Measurements from ENCODE around the gene TAS2R40.

TAS2R40 gene

GRCh38 chr7:143250822-143251221, 29.0 kb downstream of the TAS2R40 start:
- TF ChIP-seq, protein P1, sequence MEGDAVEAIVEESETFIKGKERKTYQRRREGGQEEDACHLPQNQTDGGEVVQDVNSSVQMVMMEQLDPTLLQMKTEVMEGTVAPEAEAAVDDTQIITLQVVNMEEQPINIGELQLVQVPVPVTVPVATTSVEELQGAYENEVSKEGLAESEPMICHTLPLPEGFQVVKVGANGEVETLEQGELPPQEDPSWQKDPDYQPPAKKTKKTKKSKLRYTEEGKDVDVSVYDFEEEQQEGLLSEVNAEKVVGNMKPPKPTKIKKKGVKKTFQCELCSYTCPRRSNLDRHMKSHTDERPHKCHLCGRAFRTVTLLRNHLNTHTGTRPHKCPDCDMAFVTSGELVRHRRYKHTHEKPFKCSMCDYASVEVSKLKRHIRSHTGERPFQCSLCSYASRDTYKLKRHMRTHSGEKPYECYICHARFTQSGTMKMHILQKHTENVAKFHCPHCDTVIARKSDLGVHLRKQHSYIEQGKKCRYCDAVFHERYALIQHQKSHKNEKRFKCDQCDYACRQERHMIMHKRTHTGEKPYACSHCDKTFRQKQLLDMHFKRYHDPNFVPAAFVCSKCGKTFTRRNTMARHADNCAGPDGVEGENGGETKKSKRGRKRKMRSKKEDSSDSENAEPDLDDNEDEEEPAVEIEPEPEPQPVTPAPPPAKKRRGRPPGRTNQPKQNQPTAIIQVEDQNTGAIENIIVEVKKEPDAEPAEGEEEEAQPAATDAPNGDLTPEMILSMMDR (conservative IDR thresholded peaks at IDR 0.05; ENCODE audit: low read depth, low read length), result no peak
- Histone ChIP-seq H3K27me3 (ENCODE audit: insufficient read depth, low read depth) (no peaks in the 10 kb centered on the region), H3K4me2 (peak overlapping the region; percentile 25; the same call in 1 of the 2 replicates), H3K79me2 (ENCODE audit: insufficient read depth, low read depth) (no peaks in the 10 kb centered on the region), H3K9ac (no peak overlapping the region), H3K4me1 (ENCODE audit: low read depth, poor library complexity, severe bottlenecking) (peaks cover 13% of the 10 kb centered on the region), H3K27ac (no peak overlapping the region), H2AFZ (ENCODE audit: low read depth) (no peak overlapping the region), H4K20me1 (ENCODE audit: insufficient read depth) (no peaks in the 10 kb centered on the region), H3K4me3 (IDR thresholded peaks at IDR 0.05; ENCODE audit: insufficient read depth, low read depth, low read length) (no peak overlapping the region), H3K36me3 (ENCODE audit: insufficient read depth) (no peaks in the 10 kb centered on the region)

DNA sequence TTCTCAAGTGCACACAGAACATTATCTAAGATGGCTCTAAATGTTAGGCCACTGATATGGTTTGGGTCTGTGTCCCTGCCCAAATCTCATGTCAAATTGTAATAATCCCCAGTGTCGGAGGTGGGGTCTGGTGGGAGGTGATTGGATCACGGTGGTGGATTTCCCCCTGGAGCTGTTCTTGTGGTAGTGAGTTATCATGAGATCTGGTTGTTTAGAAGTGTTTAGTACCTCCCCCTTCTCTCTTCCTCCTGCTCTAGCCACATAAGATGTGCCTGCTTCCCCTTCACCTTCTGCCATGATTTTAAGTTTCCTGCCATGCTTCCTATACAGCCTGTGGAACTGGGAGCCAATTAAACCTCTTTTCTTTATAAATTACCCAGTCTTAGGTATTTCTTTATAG, 30.2 kb downstream of the TAS2R40 start:
- H2AFZ ChIP-seq (ENCODE audit: low read depth), result no peak overlapping the region
- peaks cover 13% of the 10 kb centered on the region for H3K4me1 ChIP-seq (ENCODE audit: low read depth, poor library complexity, severe bottlenecking)
- H4K20me1 ChIP-seq (ENCODE audit: insufficient read depth), result no peaks in the 10 kb centered on the region
- TF ChIP-seq, protein P1 (conservative IDR thresholded peaks at IDR 0.05; ENCODE audit: low read depth, low read length), result no peak
- no peak overlapping the region for H3K27ac ChIP-seq
- H3K27me3 ChIP-seq (ENCODE audit: insufficient read depth, low read depth), result no peaks in the 10 kb centered on the region
- H3K36me3 ChIP-seq (ENCODE audit: insufficient read depth), result no peaks in the 10 kb centered on the region
- H3K9ac ChIP-seq, result no peak overlapping the region
- no peak overlapping the region for H3K4me2 ChIP-seq
- no peaks in the 10 kb centered on the region for H3K79me2 ChIP-seq (ENCODE audit: insufficient read depth, low read depth)
- H3K4me3 ChIP-seq (IDR thresholded peaks at IDR 0.05; ENCODE audit: insufficient read depth, low read depth, low read length), result no peak overlapping the region

GRCh38 chr7:143255564-143255963, 33.7 kb downstream of the TAS2R40 start:
- H3K4me3 ChIP-seq (IDR thresholded peaks at IDR 0.05; ENCODE audit: insufficient read depth, low read depth, low read length), result no peak overlapping the region
- H3K9ac ChIP-seq, result no peak overlapping the region
- H3K79me2 ChIP-seq (ENCODE audit: insufficient read depth, low read depth), result no peaks in the 10 kb centered on the region
- TF ChIP-seq, protein P1 (conservative IDR thresholded peaks at IDR 0.05; ENCODE audit: low read depth, low read length), result no peak
- no peak overlapping the region for H3K27ac ChIP-seq
- peaks cover 6% of the 10 kb centered on the region for H3K4me1 ChIP-seq (ENCODE audit: low read depth, poor library complexity, severe bottlenecking)
- H3K36me3 ChIP-seq (ENCODE audit: insufficient read depth), result no peaks in the 10 kb centered on the region
- H4K20me1 ChIP-seq (ENCODE audit: insufficient read depth), result no peaks in the 10 kb centered on the region
- no peak overlapping the region for H2AFZ ChIP-seq (ENCODE audit: low read depth)
- no peaks in the 10 kb centered on the region for H3K27me3 ChIP-seq (ENCODE audit: insufficient read depth, low read depth)
- H3K4me2 ChIP-seq, result no peak overlapping the region

- Histone ChIP-seq H3K4me3 (IDR thresholded peaks at IDR 0.05; ENCODE audit: insufficient read depth, low read depth, low read length) (no peak overlapping the region), H2AFZ (ENCODE audit: low read depth) (no peak overlapping the region), H3K4me2 (no peak overlapping the region), H3K36me3 (ENCODE audit: insufficient read depth) (no peaks in the 10 kb centered on the region), H3K27me3 (ENCODE audit: insufficient read depth, low read depth) (no peaks in the 10 kb centered on the region), H4K20me1 (ENCODE audit: insufficient read depth) (no peaks in the 10 kb centered on the region), H3K9ac (no peak overlapping the region), H3K27ac (no peak overlapping the region), H3K79me2 (ENCODE audit: insufficient read depth, low read depth) (no peaks in the 10 kb centered on the region), H3K4me1 (ENCODE audit: low read depth, poor library complexity, severe bottlenecking) (no peaks in the 10 kb centered on the region)
- TF ChIP-seq, protein P1 (conservative IDR thresholded peaks at IDR 0.05; ENCODE audit: low read depth, low read length), result no peak; the same call in 1 of the 2 replicates
Observed at GRCh38 chr7:143256325-143256724, 34.5 kb downstream of the TAS2R40 start.
